ENCODE data around the gene OR6C6. TPM values are rescaled to one million over a fixed set of nuclear protein-coding genes. Genes with fewer than 3 reads are reported as not detected.

The OR6C6 gene
- total and polyA plus RNA-seq, 10 donors: not detected

GRCh38 chr12:55320201-55320600, 23.8 kb upstream of the OR6C6 start:
- WGBS, 5 donors: 69 to 79% (median 76%) methylated on average over 4 of the region's 4 CpGs
- Histone ChIP-seq H3K27ac (no peak overlapping the region), H3K4me1 (no peaks in the 10 kb centered on the region), H3K9me3 (peaks cover 0 to 5% (median 0%) of the 10 kb centered on the region in 8 donors), H3K4me3 (no peak overlapping the region), H3K36me3 (no peaks in the 10 kb centered on the region), H3K27me3 (replicated peaks in 1 of 7) (peaks cover 0 to 12% (median 0%) of the 10 kb centered on the region in 7 donors)
- intact Hi-C loops (cut with DNase I; ENCODE audit: low total_unique reads): no loop called here
- TF ChIP-seq POLR2AphosphoS5 (IDR thresholded peaks at IDR 0.05): no peak
- TF ChIP-seq, protein P1, sequence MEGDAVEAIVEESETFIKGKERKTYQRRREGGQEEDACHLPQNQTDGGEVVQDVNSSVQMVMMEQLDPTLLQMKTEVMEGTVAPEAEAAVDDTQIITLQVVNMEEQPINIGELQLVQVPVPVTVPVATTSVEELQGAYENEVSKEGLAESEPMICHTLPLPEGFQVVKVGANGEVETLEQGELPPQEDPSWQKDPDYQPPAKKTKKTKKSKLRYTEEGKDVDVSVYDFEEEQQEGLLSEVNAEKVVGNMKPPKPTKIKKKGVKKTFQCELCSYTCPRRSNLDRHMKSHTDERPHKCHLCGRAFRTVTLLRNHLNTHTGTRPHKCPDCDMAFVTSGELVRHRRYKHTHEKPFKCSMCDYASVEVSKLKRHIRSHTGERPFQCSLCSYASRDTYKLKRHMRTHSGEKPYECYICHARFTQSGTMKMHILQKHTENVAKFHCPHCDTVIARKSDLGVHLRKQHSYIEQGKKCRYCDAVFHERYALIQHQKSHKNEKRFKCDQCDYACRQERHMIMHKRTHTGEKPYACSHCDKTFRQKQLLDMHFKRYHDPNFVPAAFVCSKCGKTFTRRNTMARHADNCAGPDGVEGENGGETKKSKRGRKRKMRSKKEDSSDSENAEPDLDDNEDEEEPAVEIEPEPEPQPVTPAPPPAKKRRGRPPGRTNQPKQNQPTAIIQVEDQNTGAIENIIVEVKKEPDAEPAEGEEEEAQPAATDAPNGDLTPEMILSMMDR (IDR thresholded peaks at IDR 0.05 in 8 of 11, conservative IDR thresholded peaks at IDR 0.05 in 3 of 11): no peak
- no peak for TF ChIP-seq POLR2A (IDR thresholded peaks at IDR 0.05)
- no peak for DNase-seq

- no peak within 1 kb of the TSS for H3K27ac ChIP-seq
- H3K27me3 ChIP-seq (replicated peaks in 1 of 7): peaks cover 0 to 4% (median 0%) of the 10 kb centered on the region in 7 donors
- no peak within 1 kb of the TSS for H3K4me3 ChIP-seq
- H3K36me3 ChIP-seq: no peaks in the 10 kb centered on the region
- H3K9me3 ChIP-seq: peaks cover 0 to under 1% (median 0%) of the 10 kb centered on the region in 8 donors
- 82 to 97% (median 90%) methylated on average over 2 of the region's 2 CpGs for WGBS, 5 donors
- intact Hi-C loops (cut with DNase I; ENCODE audit: low total_unique reads): no loop called here
- no peaks in the 10 kb centered on the region for H3K4me1 ChIP-seq
- no peak for TF ChIP-seq POLR2A (IDR thresholded peaks at IDR 0.05)
- TF ChIP-seq, protein P1 (IDR thresholded peaks at IDR 0.05 in 8 of 11, conservative IDR thresholded peaks at IDR 0.05 in 3 of 11): no peak
- no peak for TF ChIP-seq POLR2AphosphoS5 (IDR thresholded peaks at IDR 0.05)
- DNase-seq: no peak
These were observed 17.7 kb upstream of the OR6C6 start, which contains the start of gene OR6C1 for GRCh38 chr12:55314043-55314442. TSS of gene OR6C1 (plus strand) at chr12:55314343. CDS start at chr12:55320600, 6,257 bp downstream.

- Histone ChIP-seq H3K27me3 (replicated peaks in 1 of 7) (peaks cover 0 to 11% (median 0%) of the 10 kb centered on the region in 7 donors), H3K9me3 (no peaks in the 10 kb centered on the region), H3K4me1 (no peaks in the 10 kb centered on the region), H3K27ac (no peak overlapping the region), H3K36me3 (no peaks in the 10 kb centered on the region), H3K4me3 (no peak overlapping the region)
- intact Hi-C loops (cut with DNase I; ENCODE audit: low total_unique reads): no loop called here
- TF ChIP-seq POLR2A (IDR thresholded peaks at IDR 0.05): no peak
- TF ChIP-seq POLR2AphosphoS5 (IDR thresholded peaks at IDR 0.05): no peak
- TF ChIP-seq, protein P1 (IDR thresholded peaks at IDR 0.05 in 8 of 11, conservative IDR thresholded peaks at IDR 0.05 in 3 of 11): no peak
- no peak for DNase-seq
- WGBS, 5 donors: 41 to 65% (median 62%) methylated on average over 2 of the region's 2 CpGs
These were observed 6.4 kb downstream of the OR6C6 start for GRCh38 chr12:55289999-55290398.

DNA sequence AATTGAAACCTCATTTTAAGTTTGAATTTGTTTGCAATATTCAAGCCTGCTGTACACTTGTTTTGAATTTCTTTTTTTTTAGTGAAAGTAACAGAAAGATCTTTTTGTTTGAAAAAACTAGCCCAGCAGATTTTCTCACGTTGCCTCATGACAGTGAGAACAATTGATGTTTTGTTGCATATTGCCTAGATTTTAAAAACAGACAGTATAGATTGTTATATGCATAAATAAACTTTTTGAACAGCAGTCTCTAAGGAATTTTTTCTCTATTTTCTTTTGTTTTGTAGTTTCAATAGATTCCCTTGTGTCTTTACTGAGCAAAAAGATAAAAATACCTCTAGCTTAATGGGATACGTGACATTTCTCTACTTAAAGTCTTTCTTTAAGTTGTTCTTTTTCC, 15.4 kb downstream of the OR6C6 start:
- no peaks in the 10 kb centered on the region for H3K4me1 ChIP-seq
- no peak overlapping the region for H3K4me3 ChIP-seq
- peaks cover 0 to 5% (median 0%) of the 10 kb centered on the region in 8 donors for H3K9me3 ChIP-seq
- no peaks in the 10 kb centered on the region for H3K36me3 ChIP-seq
- TF ChIP-seq POLR2AphosphoS5 (IDR thresholded peaks at IDR 0.05) (no peak), POLR2A (IDR thresholded peaks at IDR 0.05) (no peak)
- TF ChIP-seq, protein P1 (IDR thresholded peaks at IDR 0.05 in 8 of 11, conservative IDR thresholded peaks at IDR 0.05 in 3 of 11): no peak
- no peak overlapping the region for H3K27ac ChIP-seq
- intact Hi-C loops (cut with DNase I; ENCODE audit: low total_unique reads): no loop called here
- peaks cover 0 to 7% (median 0%) of the 10 kb centered on the region in 7 donors for H3K27me3 ChIP-seq (replicated peaks in 1 of 7)
- no peak for DNase-seq
- 59 to 79% (median 73%) methylated on average over 2 of the region's 2 CpGs for WGBS, 5 donors
